Adrenal gland (tissue), 5 donors: Measurements from ENCODE around the gene CD93.

Source experiments
- CTCF ChIP-seq, 6 experiments: fragments of 450-650 bp in 4 of 6; fragments of 200-600 bp in 2 of 6; sonication (generic) in 1 of 6; IDR thresholded peaks; 1 replicate in 5 of 6; 2 replicates in 1 of 6; pipeline versions ENCODE4 v1.5.1 to v1.8.0; 2016 to 2021; ENCODE audit warnings: antibody characterized with exemption in 6 of 6, mild to moderate bottlenecking in 2 of 6, moderate library complexity in 1 of 6
- POLR2A ChIP-seq, 2 donors: fragments of 450-650 bp; IDR thresholded peaks; one replicate each; pipeline ENCODE4 v1.6.1; 2017; ENCODE audit warnings: antibody characterized with exemption in 2 of 2, mild to moderate bottlenecking in 2 of 2, moderate library complexity in 1 of 2
- donor health status: DM: no; HTN: no; CAD: no.

- no peak for TF ChIP-seq CTCF (IDR thresholded peaks at IDR 0.05)
- no peak for TF ChIP-seq POLR2A (IDR thresholded peaks at IDR 0.05)
Measured at GRCh38 chr20:23114448-23115082, 28.4 kb upstream of the CD93 start.
